Calu3 (cell line): Measurements from ENCODE around the gene KY. TPM values are rescaled to one million over a fixed set of nuclear protein-coding genes. Genes with fewer than 3 reads are reported as not detected.

Experiments used
- BruUV-seq: library from RNA; stranded (reverse); fragments of 400-500 nt; replicated peaks from 2 replicates; lab custom pipeline; 2021; lab: Mats Ljungman, UMichigan
- CTCF ChIA-PET: fragments of 300-600 bp; sonication (Branson Sonifier 250); formaldehyde crosslinking; loops from one replicate; lab custom pipeline; 2022; ENCODE audit warnings: antibody characterized with exemption; lab: Charles Lee
- DNase-seq: peaks from one replicate; pipeline ENCODE4 v3.0.0; 2022
- H3K27ac Mint-ChIP-seq: one replicate; pipeline ENCODE4 v1.8.0; 2022; ENCODE audit warnings: mixed read lengths; ENCODE audit not compliant: unreplicated experiment
- H3K27me3 Mint-ChIP-seq: one replicate; pipeline ENCODE4 v1.8.0; 2022; ENCODE audit warnings: mixed read lengths; ENCODE audit not compliant: unreplicated experiment
- H3K36me3 Mint-ChIP-seq: one replicate; pipeline ENCODE4 v1.8.0; 2022; ENCODE audit warnings: mild to moderate bottlenecking, moderate library complexity, mixed read lengths; ENCODE audit not compliant: insufficient read depth, unreplicated experiment
- H3K4me1 Mint-ChIP-seq: one replicate; pipeline ENCODE4 v1.8.0; 2022; ENCODE audit warnings: mild to moderate bottlenecking, low read depth, mixed read lengths; ENCODE audit not compliant: unreplicated experiment
- H3K4me3 Mint-ChIP-seq: one replicate; pipeline ENCODE4 v1.8.0; 2022; ENCODE audit warnings: mild to moderate bottlenecking, low read depth, moderate library complexity, mixed read lengths; ENCODE audit not compliant: unreplicated experiment
- H3K9me3 Mint-ChIP-seq: one replicate; pipeline ENCODE4 v1.8.0; 2022; ENCODE audit warnings: low read depth, mixed read lengths; ENCODE audit not compliant: unreplicated experiment
- intact Hi-C: fragments of 100-400 bp; cut with micrococcal nuclease; formaldehyde crosslinking; loops from one replicate; pipeline ENCODE4 v1.10.0; 2022; ENCODE audit not compliant: unreplicated experiment
- total RNA-seq: library from RNA; stranded (reverse); gene quantifications from 2 replicates; pipeline ENCODE4 v1.2.3, GENCODE V29; 2022
- TF ChIP-seq, protein P1 (sequence below): fragments of 200-600 bp; IDR thresholded peaks from one replicate; pipeline ENCODE4 v1.8.0; 2022; ENCODE audit warnings: antibody characterized with exemption; ENCODE audit not compliant: unreplicated experiment

KY gene
- total RNA-seq, 1 experiment from 2014 or later: not detected

- TF ChIP-seq, protein P1, sequence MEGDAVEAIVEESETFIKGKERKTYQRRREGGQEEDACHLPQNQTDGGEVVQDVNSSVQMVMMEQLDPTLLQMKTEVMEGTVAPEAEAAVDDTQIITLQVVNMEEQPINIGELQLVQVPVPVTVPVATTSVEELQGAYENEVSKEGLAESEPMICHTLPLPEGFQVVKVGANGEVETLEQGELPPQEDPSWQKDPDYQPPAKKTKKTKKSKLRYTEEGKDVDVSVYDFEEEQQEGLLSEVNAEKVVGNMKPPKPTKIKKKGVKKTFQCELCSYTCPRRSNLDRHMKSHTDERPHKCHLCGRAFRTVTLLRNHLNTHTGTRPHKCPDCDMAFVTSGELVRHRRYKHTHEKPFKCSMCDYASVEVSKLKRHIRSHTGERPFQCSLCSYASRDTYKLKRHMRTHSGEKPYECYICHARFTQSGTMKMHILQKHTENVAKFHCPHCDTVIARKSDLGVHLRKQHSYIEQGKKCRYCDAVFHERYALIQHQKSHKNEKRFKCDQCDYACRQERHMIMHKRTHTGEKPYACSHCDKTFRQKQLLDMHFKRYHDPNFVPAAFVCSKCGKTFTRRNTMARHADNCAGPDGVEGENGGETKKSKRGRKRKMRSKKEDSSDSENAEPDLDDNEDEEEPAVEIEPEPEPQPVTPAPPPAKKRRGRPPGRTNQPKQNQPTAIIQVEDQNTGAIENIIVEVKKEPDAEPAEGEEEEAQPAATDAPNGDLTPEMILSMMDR: no peak
- intact Hi-C loops: no loop called here
- H3K27me3 Mint-ChIP-seq: peaks cover 66% of the 10 kb centered on the region
- H3K4me1 Mint-ChIP-seq: no peaks in the 10 kb centered on the region
- CTCF ChIA-PET: no interaction called here
- H3K36me3 Mint-ChIP-seq: no peaks in the 10 kb centered on the region
- DNase-seq: no peak
- no peak overlapping the region for H3K27ac Mint-ChIP-seq
- H3K9me3 Mint-ChIP-seq: peaks cover 3% of the 10 kb centered on the region
- BruUV-seq: no TSS peak
- H3K4me3 Mint-ChIP-seq: no peak overlapping the region
These were observed 17.1 kb upstream of the KY start for GRCh38 chr3:134667956-134668355.

DNA sequence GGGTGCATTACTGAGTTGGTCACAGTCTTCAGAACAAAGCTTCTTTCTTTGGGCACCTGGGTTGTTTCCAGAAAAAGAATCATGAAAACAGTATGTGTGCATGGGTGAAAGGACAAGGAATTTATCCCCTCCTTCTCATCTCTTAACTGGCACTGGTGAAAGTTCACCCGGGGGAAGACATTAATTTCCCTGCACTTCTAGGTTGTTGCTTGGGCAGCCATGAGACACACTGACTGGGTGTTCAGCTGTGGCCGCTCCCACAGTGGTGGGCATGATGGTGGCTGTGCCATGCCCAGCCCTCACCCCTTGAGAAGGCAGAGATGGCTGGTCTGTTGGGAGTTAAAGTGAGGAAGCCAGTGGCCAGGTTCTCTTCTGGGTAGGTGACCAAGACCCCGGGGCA lies 16.6 kb upstream of the KY start:
- H3K9me3 Mint-ChIP-seq: no peaks in the 10 kb centered on the region
- no TSS peak for BruUV-seq
- H3K27me3 Mint-ChIP-seq: peaks cover 61% of the 10 kb centered on the region
- H3K4me3 Mint-ChIP-seq: no peak overlapping the region
- no peaks in the 10 kb centered on the region for H3K36me3 Mint-ChIP-seq
- TF ChIP-seq, protein P1: no peak
- H3K4me1 Mint-ChIP-seq: no peaks in the 10 kb centered on the region
- H3K27ac Mint-ChIP-seq: no peak overlapping the region
- intact Hi-C loops: no loop called here
- CTCF ChIA-PET: interaction anchor here (0.6 kb wide), 1 partner anchor 24 kb away, joined by 3 read pairs; no protein-coding TSS in a partner anchor
- no peak for DNase-seq

- intact Hi-C loops: no loop called here
- Mint-ChIP-seq H3K36me3 (no peaks in the 10 kb centered on the region), H3K27ac (no peak overlapping the region), H3K27me3 (peaks cover 58% of the 10 kb centered on the region), H3K9me3 (no peaks in the 10 kb centered on the region), H3K4me1 (no peaks in the 10 kb centered on the region), H3K4me3 (no peak overlapping the region)
- no peak for DNase-seq
- TF ChIP-seq, protein P1: no peak
- CTCF ChIA-PET: interaction anchor here (0.6 kb wide), 1 partner anchor 25 kb away, joined by 3 read pairs; no protein-coding TSS in a partner anchor
- no TSS peak for BruUV-seq
These were observed 16.1 kb upstream of the KY start for GRCh38 chr3:134666885-134667284.

- Mint-ChIP-seq H3K4me3 (no peak overlapping the region), H3K4me1 (no peaks in the 10 kb centered on the region), H3K27ac (no peak overlapping the region), H3K9me3 (no peaks in the 10 kb centered on the region), H3K36me3 (no peaks in the 10 kb centered on the region), H3K27me3 (peaks cover 60% of the 10 kb centered on the region)
- intact Hi-C loops: no loop called here
- TF ChIP-seq, protein P1: no peak
- CTCF ChIA-PET: no interaction called here
- DNase-seq: no peak
- no TSS peak for BruUV-seq
These were observed 15.6 kb upstream of the KY start for GRCh38 chr3:134666466-134666865.
